GM18519 (cell line): Measurements from ENCODE around the gene EIF4A3.
"Not testable (repeated sequence)": the region's sequence is repeated elsewhere in the genome, so short reads cannot be mapped to it uniquely, and the experiment has no call there.

Source experiments
- ATAC-seq: cut with Tn5 transposase; IDR thresholded peaks from one replicate; pipeline ENCODE4 v1.9.1; 2021; ENCODE audit warnings: mild to moderate bottlenecking, moderate library complexity; ENCODE audit not compliant: unreplicated experiment, low FRiP score

EIF4A3 gene

DNA sequence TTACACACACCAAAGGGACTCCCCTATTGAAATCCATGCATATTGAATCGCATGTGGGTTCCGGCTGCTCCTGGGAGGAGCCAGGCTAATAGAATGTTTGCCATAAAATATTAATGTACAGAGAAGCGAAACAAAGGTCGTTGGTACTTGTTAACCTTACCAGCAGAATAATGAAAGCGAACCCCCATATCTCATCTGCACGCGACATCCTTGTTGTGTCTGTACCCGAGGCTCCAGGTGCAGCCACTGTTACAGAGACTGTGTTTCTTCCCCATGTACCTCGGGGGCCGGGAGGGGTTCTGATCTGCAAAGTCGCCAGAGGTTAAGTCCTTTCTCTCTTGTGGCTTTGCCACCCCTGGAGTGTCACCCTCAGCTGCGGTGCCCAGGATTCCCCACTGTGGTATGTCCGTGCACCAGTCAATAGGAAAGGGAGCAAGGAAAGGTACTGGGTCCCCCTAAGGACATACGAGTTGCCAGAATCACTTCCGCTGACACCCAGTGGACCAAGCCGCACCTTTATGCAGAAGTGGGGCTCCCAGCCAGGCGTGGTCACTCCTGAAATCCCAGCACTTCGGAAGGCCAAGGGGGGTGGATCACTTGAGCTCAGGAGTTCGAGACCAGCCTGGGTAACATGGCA is 43.4 kb downstream of the EIF4A3 start:
- no peak for ATAC-seq

GRCh38 chr17:80102664-80103448 is 44.1 kb downstream of the EIF4A3 start:
- no peak for ATAC-seq

DNA sequence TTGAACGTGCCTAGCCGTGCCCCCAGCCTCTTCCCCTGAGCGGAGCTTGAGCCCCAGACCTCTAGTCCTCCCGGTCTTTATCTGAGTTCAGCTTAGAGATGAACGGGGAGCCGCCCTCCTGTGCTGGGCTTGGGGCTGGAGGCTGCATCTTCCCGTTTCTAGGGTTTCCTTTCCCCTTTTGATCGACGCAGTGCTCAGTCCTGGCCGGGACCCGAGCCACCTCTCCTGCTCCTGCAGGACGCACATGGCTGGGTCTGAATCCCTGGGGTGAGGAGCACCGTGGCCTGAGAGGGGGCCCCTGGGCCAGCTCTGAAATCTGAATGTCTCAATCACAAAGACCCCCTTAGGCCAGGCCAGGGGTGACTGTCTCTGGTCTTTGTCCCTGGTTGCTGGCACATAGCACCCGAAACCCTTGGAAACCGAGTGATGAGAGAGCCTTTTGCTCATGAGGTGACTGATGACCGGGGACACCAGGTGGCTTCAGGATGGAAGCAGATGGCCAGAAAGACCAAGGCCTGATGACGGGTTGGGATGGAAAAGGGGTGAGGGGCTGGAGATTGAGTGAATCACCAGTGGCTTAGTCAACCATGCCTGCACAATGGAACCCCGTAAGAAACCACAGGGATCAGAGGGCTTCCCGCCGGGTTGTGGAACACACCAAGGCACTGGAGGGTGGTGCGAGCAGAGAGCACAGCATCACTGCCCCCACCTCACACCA is 44.8 kb downstream of the EIF4A3 start:
- ATAC-seq: no peak

DNA sequence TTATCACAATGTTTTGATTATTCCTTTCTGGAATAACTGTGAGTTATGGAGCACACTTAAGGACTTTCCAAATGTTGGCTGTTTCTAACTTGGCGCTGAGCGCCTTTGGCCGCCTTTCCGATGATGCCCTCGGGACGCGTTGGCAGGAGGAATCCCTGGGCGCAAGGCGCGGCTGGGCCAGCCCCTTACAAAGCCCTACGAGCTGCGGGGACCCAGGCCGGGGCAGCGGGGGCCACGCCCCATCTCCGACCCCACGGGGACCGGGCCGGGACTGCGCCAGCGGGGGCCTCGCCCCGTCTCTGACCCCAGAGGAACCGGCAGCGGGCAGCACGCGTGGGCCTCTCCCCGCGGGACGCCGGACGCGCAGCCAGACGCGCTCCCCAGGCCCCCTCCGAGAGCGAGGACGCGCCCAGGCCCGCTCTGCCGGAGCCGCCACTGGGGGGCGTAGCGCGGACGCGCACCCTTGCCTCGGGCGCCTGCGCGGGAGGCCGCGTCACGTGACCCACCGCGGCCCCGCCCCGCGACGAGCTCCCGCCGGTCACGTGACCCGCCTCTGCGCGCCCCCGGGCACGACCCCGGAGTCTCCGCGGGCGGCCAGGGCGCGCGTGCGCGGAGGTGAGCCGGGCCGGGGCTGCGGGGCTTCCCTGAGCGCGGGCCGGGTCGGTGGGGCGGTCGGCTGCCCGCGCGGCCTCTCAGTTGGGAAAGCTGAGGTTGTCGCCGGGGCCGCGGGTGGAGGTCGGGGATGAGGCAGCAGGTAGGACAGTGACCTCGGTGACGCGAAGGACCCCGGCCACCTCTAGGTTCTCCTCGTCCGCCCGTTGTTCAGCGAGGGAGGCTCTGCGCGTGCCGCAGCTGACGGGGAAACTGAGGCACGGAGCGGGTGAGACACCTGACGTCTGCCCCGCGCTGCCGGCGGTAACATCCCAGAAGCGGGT is 45.6 kb downstream of the EIF4A3 start, which contains the start of gene GAA:
GAA (plus strand) TSS at position 571 of the 935 bp plus-strand sequence. CDS start 3,006 bp downstream, outside the sequence.
- peak; percentile 61 for ATAC-seq

DNA sequence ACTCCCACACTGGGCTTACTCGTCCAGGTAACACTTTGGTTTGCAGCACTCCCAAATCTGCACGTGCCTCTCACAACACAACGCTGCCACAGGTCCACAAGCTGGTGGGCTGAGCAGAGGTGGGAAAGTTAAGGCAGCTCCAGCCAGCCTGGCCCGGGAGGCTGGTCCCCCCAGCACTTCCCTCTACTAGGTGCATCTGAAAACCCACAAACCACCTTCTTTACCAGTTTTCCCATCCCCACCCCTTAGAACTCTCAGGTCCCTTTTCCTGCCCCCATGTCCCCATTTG is 46.9 kb downstream of the EIF4A3 start:
- ATAC-seq: no peak

GRCh38 chr17:80099291-80100034 is 47.5 kb downstream of the EIF4A3 start:
- ATAC-seq: no peak

GRCh38 chr17:80097844-80098691 is 48.9 kb downstream of the EIF4A3 start:
- ATAC-seq: no peak

GRCh38 chr17:80097127-80097621 is 49.8 kb downstream of the EIF4A3 start:
- ATAC-seq: no peak

DNA sequence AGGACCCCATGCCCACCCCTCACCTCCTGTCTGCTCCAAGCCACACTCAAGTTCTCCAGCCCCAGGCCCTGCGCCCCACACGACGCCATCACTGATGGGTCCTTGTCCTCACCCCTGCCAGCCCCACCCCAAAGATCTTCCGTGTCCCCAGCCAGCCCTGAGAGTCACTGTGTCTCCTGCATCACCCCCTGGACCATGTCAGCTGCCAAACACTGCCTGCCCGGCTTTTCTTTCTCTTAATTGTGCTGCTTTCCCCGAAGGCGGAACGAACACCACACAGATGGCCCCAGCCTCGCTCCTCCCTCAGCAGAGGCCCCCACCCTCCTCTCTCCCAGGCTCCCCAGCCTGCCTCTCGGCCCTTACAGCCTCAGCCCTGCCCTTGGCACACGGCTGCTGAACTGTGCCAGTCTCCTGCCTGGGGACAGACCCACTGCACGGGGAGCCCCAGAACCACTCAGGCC is 50.3 kb downstream of the EIF4A3 start:
- ATAC-seq: no peak

DNA sequence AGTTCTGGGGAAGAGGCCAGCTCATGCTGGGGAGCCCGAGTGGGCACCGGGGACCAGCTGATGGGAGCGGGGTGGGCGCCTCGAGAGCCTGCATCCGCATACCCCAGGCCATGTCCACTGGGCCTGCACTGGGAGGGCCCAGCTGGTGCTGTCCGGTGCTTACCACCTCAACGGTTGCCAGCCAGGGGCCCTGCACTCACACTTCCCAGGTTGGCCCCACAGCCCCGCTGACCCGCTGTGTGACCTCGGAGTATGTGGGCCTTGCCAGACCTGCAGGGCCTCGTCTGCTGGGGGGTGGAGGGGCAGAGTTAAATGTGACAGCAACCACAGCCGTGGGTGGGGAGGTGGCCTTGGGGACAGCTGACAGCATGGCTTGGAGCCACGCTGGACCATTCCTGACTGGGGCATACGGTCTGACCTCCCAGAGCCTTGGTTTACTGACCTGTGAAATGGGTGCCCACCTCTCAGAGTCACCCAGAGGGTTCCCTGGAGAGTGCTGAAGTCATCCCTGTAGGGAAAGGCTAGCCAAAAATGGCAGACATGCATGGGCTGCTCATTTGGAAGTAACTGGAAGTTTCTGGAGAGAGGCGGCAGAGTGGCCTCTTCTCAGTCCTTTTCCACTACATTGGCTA is 51.0 kb downstream of the EIF4A3 start:
- no peak for ATAC-seq

GRCh38 chr17:80095038-80095843 is 51.7 kb downstream of the EIF4A3 start:
- ATAC-seq: no peak

GRCh38 chr17:80092959-80093358 is 54.0 kb downstream of the EIF4A3 start:
- no peak for ATAC-seq

DNA sequence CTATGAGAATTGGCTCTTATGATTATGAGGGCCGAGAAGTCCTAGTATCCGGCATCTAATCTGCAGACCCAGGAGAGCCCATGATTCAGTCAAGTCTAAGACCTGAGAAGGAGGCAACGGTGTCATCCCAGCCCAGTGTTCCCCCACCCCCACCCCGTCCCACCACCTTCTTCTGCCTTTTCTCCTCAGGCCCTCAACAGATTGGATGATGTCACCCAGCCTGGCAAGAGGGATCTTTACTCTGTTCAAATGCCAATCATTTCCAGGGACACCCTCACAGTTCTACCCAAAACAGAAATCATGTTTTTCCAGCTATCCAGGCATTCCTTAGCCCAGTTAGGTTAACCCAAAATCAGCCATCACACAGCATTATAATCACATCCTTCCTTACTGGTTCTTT is 55.6 kb downstream of the EIF4A3 start:
- no peak for ATAC-seq

GRCh38 chr17:80090164-80090563 is 56.8 kb downstream of the EIF4A3 start:
- ATAC-seq: not testable (repeated sequence)

DNA sequence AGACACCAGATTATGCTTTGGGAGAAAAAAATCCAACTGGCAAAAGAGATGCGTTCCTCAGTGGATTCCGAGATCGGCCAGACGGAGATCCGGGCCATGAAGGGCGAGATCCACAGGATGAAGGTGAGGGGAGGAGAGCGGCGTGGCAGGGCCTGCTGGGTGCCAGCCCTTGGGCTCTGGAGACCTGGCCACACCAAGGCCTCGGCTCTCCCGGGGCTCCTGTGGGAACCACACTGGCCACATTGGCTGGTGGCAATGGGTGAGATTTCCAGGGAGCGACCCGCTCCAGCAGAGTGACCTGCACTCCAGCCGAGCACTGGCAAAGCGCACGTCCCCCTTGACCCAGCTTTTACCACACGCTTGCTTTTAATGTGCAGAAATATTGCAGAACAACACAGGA is 57.2 kb downstream of the EIF4A3 start:
- ATAC-seq: no peak

GRCh38 chr17:80087346-80088265 is 59.3 kb downstream of the EIF4A3 start:
- ATAC-seq: no peak
